Keratinocyte (primary cell): ENCODE data around the gene TYW3.

ENCODE experiments used
- EZH2 ChIP-seq: IDR thresholded peaks from one replicate; pipeline ENCODE4 v1.6.1; 2012; ENCODE audit warnings: inconsistent platforms, mild to moderate bottlenecking, low read length, moderate library complexity
- TF ChIP-seq, protein P1 (sequence below), 3 experiments: IDR thresholded peaks in 1 of 3; conservative IDR thresholded peaks in 1 of 3; optimal IDR thresholded peaks in 1 of 3; 2 replicates in 2 of 3; 3 replicates in 1 of 3; pipeline versions ENCODE3 to v1.5.1; 2011; ENCODE audit warnings: low read length in 3 of 3, mild to moderate bottlenecking in 3 of 3, moderate library complexity in 2 of 3, control low read depth in 1 of 3, inconsistent platforms in 1 of 3; ENCODE audit not compliant: insufficient read depth in 2 of 3; ENCODE audit errors: extremely low read depth in 1 of 3

DNA sequence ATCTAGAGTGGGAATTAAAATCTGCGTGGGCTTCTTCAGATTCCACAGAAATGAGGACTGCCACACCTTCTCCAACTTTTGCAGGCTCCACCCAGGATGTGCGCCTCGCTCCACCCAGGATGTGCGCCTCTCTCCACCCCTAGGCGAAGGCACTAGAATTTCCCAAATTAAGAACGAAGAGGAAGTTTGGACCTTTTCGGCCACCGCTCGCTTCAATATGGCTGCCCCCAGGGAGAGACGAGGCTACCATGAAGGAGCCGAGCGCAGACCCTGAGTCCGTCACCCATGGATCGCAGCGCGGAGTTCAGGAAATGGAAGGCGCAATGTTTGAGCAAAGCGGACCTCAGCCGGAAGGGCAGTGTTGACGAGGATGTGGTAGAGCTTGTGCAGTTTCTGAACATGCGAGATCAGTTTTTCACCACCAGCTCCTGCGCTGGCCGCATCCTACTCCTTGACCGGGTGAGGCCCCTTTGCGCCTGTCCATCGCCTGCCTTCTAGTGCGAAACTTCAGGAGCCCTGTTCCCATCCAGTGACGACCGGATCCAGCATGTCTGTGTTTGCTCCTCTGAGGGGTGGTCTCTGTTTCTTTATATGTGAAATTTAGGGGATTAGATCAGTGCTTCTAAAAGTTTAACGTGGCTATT is at the start of gene TYW3, which contains the start of gene CRYZ:
- TF ChIP-seq, protein P1, sequence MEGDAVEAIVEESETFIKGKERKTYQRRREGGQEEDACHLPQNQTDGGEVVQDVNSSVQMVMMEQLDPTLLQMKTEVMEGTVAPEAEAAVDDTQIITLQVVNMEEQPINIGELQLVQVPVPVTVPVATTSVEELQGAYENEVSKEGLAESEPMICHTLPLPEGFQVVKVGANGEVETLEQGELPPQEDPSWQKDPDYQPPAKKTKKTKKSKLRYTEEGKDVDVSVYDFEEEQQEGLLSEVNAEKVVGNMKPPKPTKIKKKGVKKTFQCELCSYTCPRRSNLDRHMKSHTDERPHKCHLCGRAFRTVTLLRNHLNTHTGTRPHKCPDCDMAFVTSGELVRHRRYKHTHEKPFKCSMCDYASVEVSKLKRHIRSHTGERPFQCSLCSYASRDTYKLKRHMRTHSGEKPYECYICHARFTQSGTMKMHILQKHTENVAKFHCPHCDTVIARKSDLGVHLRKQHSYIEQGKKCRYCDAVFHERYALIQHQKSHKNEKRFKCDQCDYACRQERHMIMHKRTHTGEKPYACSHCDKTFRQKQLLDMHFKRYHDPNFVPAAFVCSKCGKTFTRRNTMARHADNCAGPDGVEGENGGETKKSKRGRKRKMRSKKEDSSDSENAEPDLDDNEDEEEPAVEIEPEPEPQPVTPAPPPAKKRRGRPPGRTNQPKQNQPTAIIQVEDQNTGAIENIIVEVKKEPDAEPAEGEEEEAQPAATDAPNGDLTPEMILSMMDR (optimal IDR thresholded peaks at IDR 0.05 in 1 of 3, IDR thresholded peaks at IDR 0.05 in 1 of 3, conservative IDR thresholded peaks at IDR 0.05 in 1 of 3; ENCODE audit: extremely low read depth in 1 of 3, insufficient read depth in 2 of 3, low read length in 3 of 3), result no peak
- TF ChIP-seq EZH2, result no peak
